A549 (cell line): ENCODE data around the gene TMEM179. TPM values are rescaled to one million over a fixed set of nuclear protein-coding genes. Genes with fewer than 3 reads are reported as not detected.

Experiments
- ATAC-seq, 2 experiments: fragments of 200-7000 bp in 1 of 2; fragments of >200 bp in 1 of 2; cut with Nextera tagmentation in 1 of 2; cut with Tn5 transposase in 1 of 2; 3 replicates each; pipeline versions ENCODE4 v1.8.0 to v1.9.1; 2018 to 2020; ENCODE audit warnings: mild to moderate bottlenecking in 1 of 2, moderate library complexity in 1 of 2
- CTCF ChIA-PET: fragments of 300-600 bp; sonication (Branson Sonifier 250); formaldehyde crosslinking; extraction: SDS; loops from one replicate; lab custom pipeline; 2021; ENCODE audit warnings: antibody characterized with exemption, inconsistent platforms; lab: Yijun Ruan, JAX
- POLR2A ChIA-PET: fragments of 350-600 bp; formaldehyde crosslinking; extraction: SDS; loops from one replicate; lab custom pipeline; 2021; ENCODE audit warnings: antibody characterized with exemption, inconsistent platforms; lab: Yijun Ruan, JAX
- DNase-seq, 2 experiments: peaks; one replicate each; pipeline versions ENCODE4 v3.0.0 to v3.0.0-alpha.2; 2011 to 2016; ENCODE audit warnings: low read depth in 1 of 2, low spot score in 1 of 2
- FAIRE-seq: peaks from 2 replicates; lab custom pipeline; 2011; peaks lifted over from hg19 to GRCh38; lab: Jason Lieb, UNC
- H3K27ac ChIP-seq, 2 experiments: fragments of >200 bp; sonication (Bioruptor Twin); formaldehyde crosslinking; 3 replicates each; pipeline ENCODE4 v1.5.1; 2016 to 2017
- H3K4me1 ChIP-seq: fragments of >200 bp; sonication (Bioruptor Twin); formaldehyde crosslinking; 3 replicates; pipeline ENCODE4 v1.6.1; 2016
- H3K4me2 ChIP-seq: fragments of >200 bp; sonication (Bioruptor Twin); formaldehyde crosslinking; 3 replicates; pipeline ENCODE4 v1.6.1; 2016
- H3K4me3 ChIP-seq: fragments of >200 bp; sonication (Bioruptor Twin); formaldehyde crosslinking; 3 replicates; pipeline ENCODE4 v1.5.1; 2016
- H3K9me3 ChIP-seq: fragments of >200 bp; sonication (Bioruptor Twin); formaldehyde crosslinking; 3 replicates; pipeline ENCODE4 v1.6.1; 2016
- CBX2 ChIP-seq: fragments of 200-600 bp; sonication (generic); IDR thresholded peaks from 2 replicates; pipeline ENCODE4 v1.6.1; 2016; ENCODE audit warnings: low read depth, mild to moderate bottlenecking, borderline replicate concordance
- CHD2 ChIP-seq: fragments of 150-350 bp; IDR thresholded peaks from 2 replicates; pipeline ENCODE4 v1.6.1; 2014; ENCODE audit warnings: low read length; ENCODE audit not compliant: partially characterized antibody
- CTCF ChIP-seq: fragments of >200 bp; sonication (Bioruptor Twin); formaldehyde crosslinking; IDR thresholded peaks from 3 replicates; pipeline ENCODE4 v1.5.1; 2016
- EHMT2 ChIP-seq: fragments of 200-600 bp; sonication (generic); IDR thresholded peaks from 2 replicates; pipeline ENCODE4 v1.6.1; 2016; ENCODE audit warnings: antibody characterized with exemption, low read depth, mild to moderate bottlenecking, moderate library complexity
- ELK1 ChIP-seq: fragments of 150-350 bp; IDR thresholded peaks from 2 replicates; pipeline ENCODE4 v1.6.1; 2014; ENCODE audit warnings: low read depth, mild to moderate bottlenecking, low read length
- EP300 ChIP-seq, 2 experiments: fragments of >200 bp; sonication (Bioruptor Twin); formaldehyde crosslinking; IDR thresholded peaks; 2 replicates in 1 of 2; 3 replicates in 1 of 2; pipeline ENCODE4 v1.6.1; 2016 to 2017
- ESRRA ChIP-seq: fragments of 150-350 bp; IDR thresholded peaks from 2 replicates; pipeline ENCODE4 v1.6.1; 2014; ENCODE audit warnings: mild to moderate bottlenecking, low read length, borderline replicate concordance
- FOXS1 ChIP-seq: fragments of 250-450 bp; sonication (Bioruptor Pico); IDR thresholded peaks from 2 replicates; pipeline ENCODE4 v1.5.0; 2020; ENCODE audit warnings: mild to moderate bottlenecking, moderate library complexity
- GATA3 ChIP-seq: IDR thresholded peaks from 2 replicates; pipeline ENCODE4 v1.6.1; 2012; ENCODE audit warnings: borderline replicate concordance
- HOXA7 ChIP-seq: fragments of 250-450 bp; sonication (Bioruptor Pico); IDR thresholded peaks from 2 replicates; pipeline ENCODE4 v1.5.0; 2020; ENCODE audit warnings: mild to moderate bottlenecking, moderate library complexity
- HOXB13 ChIP-seq: fragments of 250-450 bp; sonication (Bioruptor Pico); IDR thresholded peaks from 2 replicates; pipeline ENCODE4 v1.5.0; 2020; ENCODE audit warnings: low read depth, mild to moderate bottlenecking, moderate library complexity
- HOXB5 ChIP-seq: fragments of 250-450 bp; sonication (Bioruptor Pico); IDR thresholded peaks from 2 replicates; pipeline ENCODE4 v1.5.0; 2020; ENCODE audit warnings: mild to moderate bottlenecking, moderate library complexity
- JUN ChIP-seq, 2 experiments: fragments of >200 bp; sonication (Bioruptor Twin); formaldehyde crosslinking; IDR thresholded peaks; 2 replicates in 1 of 2; 3 replicates in 1 of 2; pipeline ENCODE4 v1.6.1; 2016 to 2017
- JUNB ChIP-seq: fragments of >200 bp; sonication (Bioruptor Twin); formaldehyde crosslinking; IDR thresholded peaks from 2 replicates; pipeline ENCODE4 v1.6.1; 2016
- KDM5A ChIP-seq: fragments of 200-600 bp; sonication (generic); IDR thresholded peaks from 2 replicates; pipeline ENCODE4 v1.6.1; 2016; ENCODE audit warnings: antibody characterized with exemption, mild to moderate bottlenecking
- MAFK ChIP-seq: fragments of 450-650 bp; IDR thresholded peaks from 2 replicates; pipeline ENCODE4 v1.6.1; 2014; ENCODE audit not compliant: partially characterized antibody
- NFE2L2 ChIP-seq: fragments of 150-350 bp; conservative IDR thresholded peaks from 2 replicates; pipeline ENCODE4 v1.6.1; 2014; ENCODE audit warnings: low read length
- NR3C1 ChIP-seq: fragments of >200 bp; sonication (Bioruptor Twin); formaldehyde crosslinking; IDR thresholded peaks from 3 replicates; pipeline ENCODE4 v1.6.1; 2017
- PHF8 ChIP-seq: fragments of 200-600 bp; sonication (generic); IDR thresholded peaks from 2 replicates; pipeline ENCODE4 v1.6.1; 2016; ENCODE audit warnings: low read depth, mild to moderate bottlenecking, antibody characterized with exemption, moderate library complexity, borderline replicate concordance
- POLR2A ChIP-seq: IDR thresholded peaks from 2 replicates; pipeline ENCODE4 v1.6.1; 2012; ENCODE audit warnings: mild to moderate bottlenecking, low read length
- POLR2AphosphoS2 ChIP-seq: conservative IDR thresholded peaks from 2 replicates; pipeline ENCODE4 v1.6.1; 2012; ENCODE audit warnings: low read length, improper control_type of control experiment, inconsistent platforms
- RCOR1 ChIP-seq: fragments of 150-350 bp; IDR thresholded peaks from 2 replicates; pipeline ENCODE4 v1.6.1; 2014; ENCODE audit warnings: antibody characterized with exemption, low read length, low read depth
- RFX5 ChIP-seq: fragments of 450-650 bp; IDR thresholded peaks from 2 replicates; pipeline ENCODE4 v1.7.1; 2014; ENCODE audit warnings: antibody characterized with exemption, mild to moderate bottlenecking, moderate library complexity
- RNF2 ChIP-seq: fragments of 200-600 bp; sonication (generic); IDR thresholded peaks from 2 replicates; pipeline ENCODE4 v1.6.1; 2016; ENCODE audit warnings: low read depth, mild to moderate bottlenecking, antibody characterized with exemption, moderate library complexity, borderline replicate concordance
- SMC3 ChIP-seq: fragments of >200 bp; sonication (Bioruptor Twin); formaldehyde crosslinking; IDR thresholded peaks from 3 replicates; pipeline ENCODE4 v1.6.1; 2018; ENCODE audit warnings: inconsistent platforms
- USF2 ChIP-seq: fragments of 450-650 bp; IDR thresholded peaks from 2 replicates; pipeline ENCODE4 v1.6.1; 2014; ENCODE audit warnings: antibody characterized with exemption
- ZC3H11A ChIP-seq: fragments of 450-650 bp; IDR thresholded peaks from 2 replicates; pipeline ENCODE4 v1.6.1; 2014; ENCODE audit warnings: antibody characterized with exemption, mild to moderate bottlenecking
- ZFP36 ChIP-seq: fragments of 450-650 bp; IDR thresholded peaks from 2 replicates; pipeline ENCODE4 v1.6.1; 2014; ENCODE audit warnings: borderline replicate concordance; ENCODE audit not compliant: partially characterized antibody
- ZNF302 ChIP-seq: fragments of 250-450 bp; sonication (Bioruptor Pico); IDR thresholded peaks from 2 replicates; pipeline ENCODE4 v1.9.0; 2021; ENCODE audit warnings: inconsistent platforms, mild to moderate bottlenecking, moderate library complexity
- WGBS: methylation state at CpG from one replicate; pipeline ENCODE4 v1.1.6; 2017; ENCODE audit errors: missing lambda C conversion rate; 5-methylcytosine and 5-hydroxymethylcytosine counted together
- polyA plus RNA-seq, 4 experiments: library from polyadenylated mRNA; depleted of rRNA in 3 of 4; stranded (reverse); fragments of >200 nt; fragmentation: RNase III in 1 of 4; extraction: RNeasy Plus Mini Kit Qiagen cat#74134 plus additional on column Dnase treatment in 1 of 4; gene quantifications; 2 replicates in 3 of 4; 3 replicates in 1 of 4; pipeline ENCODE4 v1.2.3, GENCODE V29; 2011 to 2017
- TF ChIP-seq, protein P1 (sequence below): IDR thresholded peaks from 2 replicates; pipeline ENCODE4 v1.6.1; 2012; ENCODE audit warnings: low read depth, borderline replicate concordance
- TF ChIP-seq, protein P2 (sequence below): fragments of >200 bp; sonication (Bioruptor Twin); formaldehyde crosslinking; IDR thresholded peaks from 2 replicates; pipeline ENCODE4 v1.6.1; 2016
- TF ChIP-seq, protein P3 (sequence below): IDR thresholded peaks from 2 replicates; pipeline ENCODE4 v1.6.1; 2012

TMEM179 gene
- polyA plus RNA-seq, 2 of the 4 experiments (the other 2 are of a cell fraction) = 0.63 TPM; not detected in 1

DNA sequence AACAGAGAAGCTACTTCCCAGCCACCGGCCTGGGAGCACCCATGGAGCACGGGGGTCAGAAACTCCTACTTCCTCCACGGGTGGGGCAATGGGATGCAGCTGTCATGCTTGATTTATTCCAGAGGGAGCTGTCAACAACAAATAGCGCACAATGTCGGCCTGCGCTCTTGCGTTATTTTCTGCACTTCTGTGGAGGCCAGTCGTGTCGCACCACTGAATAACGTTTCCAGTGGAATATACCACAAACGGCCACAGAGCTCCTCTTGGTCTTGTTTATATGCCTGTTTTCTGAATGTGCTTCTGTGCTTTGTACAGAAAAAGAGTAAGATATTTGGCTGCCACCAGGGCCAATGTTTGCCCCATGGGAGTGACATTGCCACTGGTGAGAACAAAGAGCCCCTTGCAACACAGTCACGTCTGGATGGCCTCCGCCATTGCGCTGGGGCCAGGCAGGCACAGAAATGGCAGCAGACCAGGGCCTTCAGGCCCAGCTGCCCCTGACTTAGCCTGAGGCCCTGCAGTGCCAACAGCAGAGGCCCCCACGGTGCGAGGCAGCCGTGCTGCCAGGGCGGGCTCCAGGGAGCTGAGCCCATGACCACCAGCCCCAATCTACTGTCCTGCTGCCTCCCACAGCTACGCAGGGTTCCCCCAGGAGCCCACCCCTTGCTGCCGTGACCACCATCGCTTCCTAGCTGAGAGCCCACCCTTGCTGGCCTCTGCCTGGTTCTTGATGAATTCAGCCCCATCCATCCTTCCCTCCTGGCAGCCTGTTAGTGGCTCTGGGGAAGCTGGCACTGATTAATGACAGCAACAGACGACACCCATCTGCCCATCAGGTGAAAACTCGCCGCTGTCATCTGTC lies 28.9 kb upstream of the TMEM179 start:
- TF ChIP-seq EHMT2 (no peak), ZC3H11A (no peak), CBX2 (no peak), SMC3 (no peak), PHF8 (no peak), MAFK (no peak), USF2 (no peak), POLR2AphosphoS2 (no peak), EP300 (IDR thresholded peaks at IDR 0.05) (no peak), RCOR1 (no peak), ZNF302 (CRISPR knock-in tag) (no peak), GATA3 (no peak), POLR2A (no peak), HOXA7 (no peak), CTCF (no peak), RFX5 (no peak), RNF2 (no peak), ZFP36 (no peak)
- TF ChIP-seq, protein P1, sequence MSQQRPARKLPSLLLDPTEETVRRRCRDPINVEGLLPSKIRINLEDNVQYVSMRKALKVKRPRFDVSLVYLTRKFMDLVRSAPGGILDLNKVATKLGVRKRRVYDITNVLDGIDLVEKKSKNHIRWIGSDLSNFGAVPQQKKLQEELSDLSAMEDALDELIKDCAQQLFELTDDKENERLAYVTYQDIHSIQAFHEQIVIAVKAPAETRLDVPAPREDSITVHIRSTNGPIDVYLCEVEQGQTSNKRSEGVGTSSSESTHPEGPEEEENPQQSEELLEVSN = no peak
- TF ChIP-seq, protein P2, sequence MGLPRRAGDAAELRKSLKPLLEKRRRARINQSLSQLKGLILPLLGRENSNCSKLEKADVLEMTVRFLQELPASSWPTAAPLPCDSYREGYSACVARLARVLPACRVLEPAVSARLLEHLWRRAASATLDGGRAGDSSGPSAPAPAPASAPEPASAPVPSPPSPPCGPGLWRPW = no peak
- no peak overlapping the region for H3K4me3 ChIP-seq
- CTCF ChIA-PET = interaction anchor here (0.6 to 1.6 kb wide), 3 partner anchors 30 to 556 kb away, joined by 3 to 6 read pairs (median 3); no protein-coding TSS in a partner anchor
- H3K4me2 ChIP-seq = no peak overlapping the region
- H3K4me1 ChIP-seq = 0 out of 3 replicates have a peak, but pooled peaks cover 8% of the 10 kb centered on the region
- no peak overlapping the region for H3K27ac ChIP-seq
- WGBS = 55% methylated on average over 24 of the region's 24 CpGs
- ATAC-seq (no peak; a peak in 2 of 6 replicates), DNase-seq (no peak), FAIRE-seq (no peak)
- peaks cover 8% of the 10 kb centered on the region; the same call in 2 of the 3 replicates for H3K9me3 ChIP-seq
- POLR2A ChIA-PET = no interaction called here

DNA sequence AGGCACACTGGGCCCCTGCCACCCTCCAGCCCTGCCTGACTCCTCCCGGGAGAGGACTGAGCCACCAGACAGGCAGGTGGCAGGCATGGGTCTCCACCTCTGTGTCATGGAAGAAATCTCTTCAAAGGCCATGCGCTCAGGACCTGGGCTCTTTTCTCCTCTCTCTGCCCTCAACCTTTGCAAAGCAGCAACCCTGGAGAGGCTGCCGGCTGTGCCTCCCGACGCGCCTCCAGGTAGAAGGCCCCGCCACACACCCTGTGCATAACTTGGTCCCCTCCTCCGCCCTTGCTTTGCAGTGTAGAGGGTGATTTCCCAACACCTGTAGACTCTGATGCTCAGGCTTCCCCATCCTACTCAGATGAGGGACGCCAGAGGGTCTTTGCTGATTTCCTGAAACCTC lies 28.2 kb upstream of the TMEM179 start:
- DNase-seq (no peak), ATAC-seq (peak in 1 of 2 experiments; percentile 15; a peak in 1 of 6 replicates), FAIRE-seq (no peak)
- CTCF ChIA-PET = interaction anchor here (0.6 to 1.6 kb wide), 2 partner anchors 31 to 555 kb away, joined by 3 to 6 read pairs; no protein-coding TSS in a partner anchor
- POLR2A ChIA-PET = no interaction called here
- WGBS = 58% methylated on average over 9 of the region's 9 CpGs
- no peak overlapping the region for H3K27ac ChIP-seq
- no peak overlapping the region for H3K4me3 ChIP-seq
- no peak overlapping the region for H3K4me2 ChIP-seq
- 0 out of 3 replicates have a peak, but pooled peaks cover 5% of the 10 kb centered on the region for H3K4me1 ChIP-seq
- H3K9me3 ChIP-seq = peaks cover 9% of the 10 kb centered on the region; the same call in 2 of the 3 replicates
- TF ChIP-seq KDM5A (no peak), JUN (IDR thresholded peaks at IDR 0.05) (no peak), POLR2AphosphoS2 (no peak), HOXB5 (no peak), NR3C1 (no peak), HOXB13 (CRISPR knock-in tag) (no peak), POLR2A (no peak), JUNB (no peak), HOXA7 (no peak), FOXS1 (no peak), MAFK (no peak), NFE2L2 (no peak), CHD2 (no peak), ESRRA (no peak), ELK1 (no peak), RCOR1 (no peak)
- TF ChIP-seq, protein P3, sequence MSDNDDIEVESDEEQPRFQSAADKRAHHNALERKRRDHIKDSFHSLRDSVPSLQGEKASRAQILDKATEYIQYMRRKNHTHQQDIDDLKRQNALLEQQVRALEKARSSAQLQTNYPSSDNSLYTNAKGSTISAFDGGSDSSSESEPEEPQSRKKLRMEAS = no peak
